ENCODE measurements around the gene MGRN1.

- TF ChIP-seq CTCF (IDR thresholded peaks at IDR 0.05) (no peak), POLR2A (IDR thresholded peaks at IDR 0.05) (no peak)
These were observed 102.0 kb downstream of the MGRN1 start for GRCh38 chr16:4726616-4727015.

Data from ovary (tissue), 3 donors.